HG02642 (cell line): ENCODE data around the gene ADAM12.
A peak's percentile ranks its signal among the peaks of the same experiment; 100 is the strongest.

Source experiments
- ATAC-seq: cut with Tn5 transposase; IDR thresholded peaks from one replicate; pipeline ENCODE4 v1.9.1; 2021; ENCODE audit warnings: mild to moderate bottlenecking; ENCODE audit not compliant: unreplicated experiment, poor library complexity

ADAM12 gene

DNA sequence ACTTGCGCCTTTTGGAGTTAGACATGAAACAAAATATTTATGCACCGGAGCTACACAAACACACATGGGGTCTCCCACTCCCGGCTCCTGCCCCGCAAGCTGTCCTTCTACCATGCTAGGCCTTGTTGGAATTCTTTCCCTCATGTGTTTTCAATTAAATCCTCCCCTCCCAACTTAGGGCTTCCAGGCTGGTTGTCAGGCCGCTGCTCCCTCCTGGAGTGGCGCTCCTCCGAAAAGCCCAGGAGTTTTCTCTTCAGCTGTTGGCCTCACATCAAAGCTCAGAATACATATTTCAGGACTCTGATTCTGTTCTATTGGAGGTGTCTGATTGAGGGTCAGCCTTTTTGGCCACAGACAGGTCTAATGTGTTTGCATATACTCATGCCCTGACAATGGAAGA, 378.6 kb downstream of the ADAM12 start:
- ATAC-seq = no peak

- ATAC-seq = no peak
Observed at GRCh38 chr10:126006906-126007305, 381.4 kb downstream of the ADAM12 start.

DNA sequence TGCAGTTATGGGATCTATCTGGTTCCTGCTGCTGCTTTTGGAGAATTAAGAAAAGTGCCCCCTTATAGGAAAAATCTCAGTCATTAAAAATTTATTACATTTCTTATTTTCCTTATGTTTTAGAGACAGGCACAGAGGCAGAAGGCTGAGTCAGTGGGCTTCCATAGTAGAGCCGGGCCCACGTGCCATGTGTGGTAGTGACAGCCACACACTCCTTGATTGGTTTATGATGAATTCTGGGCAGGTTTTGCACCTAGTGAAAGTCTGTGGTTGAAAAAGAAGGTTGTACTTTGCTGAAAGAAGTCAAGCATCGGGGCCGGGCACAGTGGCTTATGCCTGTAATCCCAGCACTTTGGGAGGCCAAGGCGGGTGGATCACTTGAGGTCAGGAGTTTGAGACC, 382.0 kb downstream of the ADAM12 start:
- ATAC-seq = no peak

GRCh38 chr10:126004752-126005151, 383.5 kb downstream of the ADAM12 start:
- no peak for ATAC-seq

GRCh38 chr10:126001576-126001975, 386.7 kb downstream of the ADAM12 start:
- no peak for ATAC-seq

GRCh38 chr10:125999694-126000093, 388.6 kb downstream of the ADAM12 start:
- ATAC-seq = no peak

- no peak for ATAC-seq
Observed at GRCh38 chr10:125997586-125997985, 390.7 kb downstream of the ADAM12 start.

DNA sequence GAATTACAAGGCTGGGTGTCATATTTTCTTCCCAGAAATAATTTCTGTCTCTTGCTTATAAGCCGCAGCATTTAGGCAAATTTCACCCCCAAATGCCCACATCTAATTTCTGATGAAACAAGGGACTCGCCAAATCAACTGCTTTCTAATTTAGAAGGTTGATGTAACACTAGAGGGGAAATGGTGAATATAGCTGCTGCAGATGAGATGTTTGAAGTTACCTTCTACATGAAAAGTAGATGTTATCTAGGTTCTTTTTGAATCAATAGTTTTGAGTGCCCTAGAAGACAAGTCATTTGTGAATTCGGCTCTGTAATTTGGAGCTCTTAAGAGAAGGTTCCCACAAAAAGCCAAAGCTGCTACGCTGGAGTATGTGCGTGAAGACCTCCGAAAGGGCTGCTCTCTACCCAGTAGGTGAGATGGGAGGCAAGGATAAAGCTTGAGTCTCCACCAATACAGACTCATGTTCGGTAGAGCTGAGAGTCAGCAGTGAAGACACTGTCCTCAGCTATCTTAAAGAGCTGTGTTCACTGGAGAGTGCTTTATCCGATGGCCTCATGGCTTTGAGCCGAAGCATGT, 392.5 kb downstream of the ADAM12 start:
- no peak for ATAC-seq

DNA sequence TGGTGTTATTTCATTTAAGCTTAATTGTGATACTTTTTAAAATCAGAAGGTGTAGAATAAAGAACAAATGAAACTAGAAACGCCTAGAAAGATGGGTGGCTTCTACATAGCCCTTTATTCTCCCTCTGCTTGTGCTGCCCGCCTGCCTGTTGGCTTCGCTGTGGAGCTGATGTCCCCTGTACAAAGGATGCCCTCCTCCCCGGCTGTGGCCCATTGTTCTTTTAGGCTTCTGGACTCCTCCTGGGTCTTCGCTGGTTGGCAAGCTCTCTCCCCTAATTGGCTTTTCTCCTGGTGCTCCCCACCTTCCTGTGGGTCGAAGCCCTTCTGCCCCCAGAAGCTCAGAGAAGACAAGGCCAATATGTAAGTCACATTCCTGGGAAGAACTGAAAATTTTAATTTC, 393.7 kb downstream of the ADAM12 start:
- no peak for ATAC-seq

DNA sequence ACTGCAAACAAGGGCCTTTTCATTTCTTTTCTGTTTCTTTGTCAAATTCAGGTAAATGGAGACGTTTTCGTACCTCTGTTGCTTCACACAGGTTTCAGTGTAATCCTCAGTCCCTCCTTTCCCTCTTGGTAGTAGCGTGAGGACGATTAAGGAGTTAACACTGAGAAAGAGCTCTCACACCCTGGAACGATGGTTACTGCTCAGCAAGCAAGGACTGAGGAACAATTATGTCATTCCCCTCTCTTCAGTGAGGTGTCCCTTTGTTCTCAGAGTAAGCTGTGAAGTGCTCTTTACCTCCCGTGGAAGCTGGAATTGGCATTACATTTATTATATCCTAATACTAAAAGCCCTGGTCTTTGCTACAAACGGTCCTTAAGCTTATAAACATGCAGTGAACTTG, 396.0 kb downstream of the ADAM12 start:
- no peak for ATAC-seq

DNA sequence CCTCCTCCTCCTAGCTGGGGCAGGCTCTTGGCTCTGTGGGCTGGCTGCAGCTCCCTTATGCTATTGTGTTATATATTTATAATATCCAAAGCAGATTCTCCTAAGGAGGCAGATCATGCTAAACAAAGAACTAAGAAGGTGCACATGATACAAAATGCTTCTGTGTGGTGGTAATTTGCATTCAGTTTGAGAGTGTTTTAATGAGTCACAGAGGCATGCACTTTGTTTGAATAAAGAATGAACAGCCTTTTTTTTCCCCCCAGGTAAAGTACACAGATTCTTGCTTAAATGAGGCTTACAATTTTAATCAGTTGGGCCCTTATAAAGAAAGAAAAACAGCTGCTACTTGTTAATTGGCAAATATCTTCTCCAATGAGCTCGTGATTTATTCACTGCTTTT, 396.9 kb downstream of the ADAM12 start:
- no peak for ATAC-seq

- ATAC-seq = no peak
Observed at GRCh38 chr10:125990974-125991373, 397.3 kb downstream of the ADAM12 start.

- no peak for ATAC-seq
Observed at GRCh38 chr10:125989791-125990190, 398.5 kb downstream of the ADAM12 start.

- ATAC-seq = no peak
Observed at GRCh38 chr10:125985557-125986240, 402.6 kb downstream of the ADAM12 start.

DNA sequence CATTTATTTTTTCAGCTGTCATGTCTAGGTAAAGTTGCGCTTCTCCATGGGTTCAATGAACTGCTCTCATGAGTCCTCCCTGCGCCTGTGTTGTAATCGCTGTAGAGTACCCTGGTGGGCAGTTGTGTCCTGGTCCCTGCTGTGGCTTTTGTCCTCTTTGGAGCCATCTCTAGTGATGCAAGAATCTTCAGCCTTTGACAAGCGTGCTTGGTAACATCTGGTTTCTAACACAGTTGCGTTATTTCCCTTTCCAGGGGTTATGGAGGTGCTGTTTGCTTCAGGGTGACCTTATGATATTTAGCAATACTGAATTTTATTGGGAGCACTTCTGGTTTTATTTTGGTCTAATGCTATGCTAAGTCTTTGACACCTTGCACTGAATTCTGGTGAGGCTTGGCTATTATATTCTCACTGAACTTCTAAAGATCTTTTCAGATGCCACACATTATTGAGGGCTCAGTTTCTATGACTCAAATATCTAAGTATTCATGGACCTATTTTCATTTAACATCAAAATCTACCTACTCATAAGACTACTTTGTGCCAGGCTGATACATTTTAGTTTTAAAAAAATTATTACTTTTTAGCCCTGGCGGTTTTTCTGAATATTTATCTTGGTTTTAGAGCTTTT, 403.3 kb downstream of the ADAM12 start:
- ATAC-seq = no peak

- no peak for ATAC-seq
Observed at GRCh38 chr10:125984346-125984745, 403.9 kb downstream of the ADAM12 start.

- no peak for ATAC-seq
Observed at GRCh38 chr10:125983656-125984055, 404.6 kb downstream of the ADAM12 start.

- ATAC-seq = no peak
Observed at GRCh38 chr10:125983161-125983560, 405.1 kb downstream of the ADAM12 start.

GRCh38 chr10:125982260-125982948, 405.9 kb downstream of the ADAM12 start:
- peak; percentile 66 for ATAC-seq

DNA sequence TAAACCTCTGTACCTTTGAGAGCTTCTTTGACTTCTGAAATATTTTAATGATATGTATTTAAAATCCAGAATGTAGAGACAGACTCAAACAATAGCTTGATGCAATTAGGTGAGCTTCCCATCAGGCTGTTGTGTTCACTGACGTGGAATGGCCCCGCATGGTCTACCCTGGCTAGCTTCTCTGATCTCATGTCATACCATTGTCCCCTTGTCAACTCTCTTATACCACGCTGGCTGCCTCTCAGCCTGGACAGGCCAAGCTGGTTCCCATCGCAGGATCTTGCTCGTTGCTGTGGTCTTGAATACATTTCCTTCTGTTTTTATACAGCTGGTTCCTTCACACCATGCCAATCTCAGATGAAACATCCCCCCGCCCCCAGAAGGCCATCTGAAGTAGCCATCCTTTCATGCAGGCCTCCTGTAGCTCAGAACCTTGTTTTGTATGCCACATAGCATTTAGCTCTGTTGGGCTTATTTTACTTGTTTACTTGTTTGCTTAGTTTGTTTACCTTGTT, 407.7 kb downstream of the ADAM12 start:
- ATAC-seq = no peak

DNA sequence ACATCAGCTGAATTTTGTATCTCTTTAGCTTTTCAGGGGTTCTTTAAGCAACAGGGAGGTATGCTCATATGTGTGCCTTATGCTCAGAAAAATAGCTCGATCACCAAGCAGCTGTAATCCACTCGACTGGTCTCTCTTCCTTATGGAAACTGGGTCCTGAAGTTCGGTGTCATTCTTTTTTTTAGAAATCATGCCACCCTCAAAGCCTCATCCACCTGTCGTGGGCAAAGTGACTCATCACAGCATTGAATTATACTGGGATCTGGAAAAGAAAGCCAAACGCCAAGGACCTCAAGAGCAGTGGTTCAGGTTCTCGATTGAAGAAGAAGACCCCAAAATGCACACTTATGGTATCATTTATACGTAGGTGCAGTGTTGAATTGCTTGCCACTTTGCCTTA, 408.3 kb downstream of the ADAM12 start:
- ATAC-seq = no peak
